GM23338 (cell line): ENCODE data around the gene BRAF. TPM values are rescaled to one million over a fixed set of nuclear protein-coding genes. Genes with fewer than 3 reads are reported as not detected.
"Not testable (repeated sequence)": the region's sequence is repeated elsewhere in the genome, so short reads cannot be mapped to it uniquely, and the experiment has no call there.

ENCODE experiments used
- ATAC-seq: fragments of 200-7000 bp; cut with Tn5 transposase; 3 replicates; pipeline ENCODE4 v1.9.1; 2020
- DNase-seq: peaks from one replicate; pipeline ENCODE4 v3.0.0-alpha.2; 2015; ENCODE audit warnings: low spot score
- H2AFZ ChIP-seq: fragments of 200-600 bp; sonication (generic); 2 replicates; pipeline ENCODE4 v1.8.0; 2016; ENCODE audit warnings: antibody characterized with exemption, mild to moderate bottlenecking, moderate library complexity
- H3F3A ChIP-seq: fragments of 200-600 bp; sonication (generic); replicated peaks from 2 replicates; pipeline ENCODE4 v1.8.0; 2017; ENCODE audit warnings: antibody characterized with exemption, mixed run types, low read depth
- H3K27ac ChIP-seq: fragments of 200-600 bp; sonication (generic); 2 replicates; pipeline ENCODE4 v1.6.1; 2016; ENCODE audit warnings: low read depth
- H3K27me3 ChIP-seq: fragments of 200-600 bp; sonication (generic); 2 replicates; pipeline ENCODE4 v1.8.0; 2016; ENCODE audit warnings: mild to moderate bottlenecking, mixed run types, moderate library complexity; ENCODE audit not compliant: insufficient read depth
- H3K36me3 ChIP-seq: fragments of 200-600 bp; sonication (generic); 2 replicates; pipeline ENCODE4 v1.8.0; 2016; ENCODE audit warnings: mild to moderate bottlenecking; ENCODE audit not compliant: insufficient read depth
- H3K4me1 ChIP-seq: fragments of 200-600 bp; sonication (generic); 2 replicates; pipeline ENCODE4 v1.8.0; 2016; ENCODE audit warnings: mild to moderate bottlenecking, moderate library complexity; ENCODE audit not compliant: insufficient read depth
- H3K4me2 ChIP-seq: fragments of 200-600 bp; sonication (generic); 2 replicates; pipeline ENCODE4 v1.7.1; 2017; ENCODE audit warnings: mixed run types
- H3K4me3 ChIP-seq: fragments of 200-600 bp; sonication (generic); 2 replicates; pipeline ENCODE4 v1.6.1; 2016; ENCODE audit warnings: mixed run types
- H3K79me2 ChIP-seq: fragments of 200-600 bp; sonication (generic); replicated peaks from 2 replicates; pipeline ENCODE4 v1.8.0; 2017; ENCODE audit warnings: mild to moderate bottlenecking; ENCODE audit not compliant: insufficient read depth
- H3K9me2 ChIP-seq: fragments of 200-600 bp; sonication (generic); 2 replicates; pipeline ENCODE4 v1.8.0; 2017; ENCODE audit not compliant: insufficient read depth
- H4K20me1 ChIP-seq: fragments of 200-600 bp; sonication (generic); replicated peaks from 2 replicates; pipeline ENCODE4 v1.8.0; 2017; ENCODE audit warnings: mild to moderate bottlenecking; ENCODE audit not compliant: insufficient read depth
- H3K27ac Mint-ChIP-seq: 2 replicates; pipeline ENCODE4 v1.8.0; 2020; ENCODE audit warnings: inconsistent platforms, mild to moderate bottlenecking, moderate library complexity, mixed read lengths
- H3K27me3 Mint-ChIP-seq: 3 replicates; pipeline ENCODE4 v1.8.0; 2022; ENCODE audit warnings: low read depth, mild to moderate bottlenecking, moderate library complexity, mixed read lengths, inconsistent platforms; ENCODE audit not compliant: insufficient read depth, poor library complexity
- H3K36me3 Mint-ChIP-seq: 3 replicates; pipeline ENCODE4 v1.8.0; 2021; ENCODE audit warnings: low read depth, mild to moderate bottlenecking, inconsistent platforms, moderate library complexity, mixed read lengths
- H3K4me1 Mint-ChIP-seq: 3 replicates; pipeline ENCODE4 v1.8.0; 2020; ENCODE audit warnings: mild to moderate bottlenecking, inconsistent platforms, mixed read lengths
- H3K4me3 Mint-ChIP-seq: 3 replicates; pipeline ENCODE4 v1.8.0; 2021; ENCODE audit warnings: moderate library complexity, mild to moderate bottlenecking, inconsistent platforms, mixed read lengths
- H3K9me3 Mint-ChIP-seq: 3 replicates; pipeline ENCODE4 v1.8.0; 2020; ENCODE audit warnings: moderate library complexity, mild to moderate bottlenecking, inconsistent platforms, mixed read lengths
- EZH2phosphoT487 ChIP-seq: fragments of 200-600 bp; sonication (generic); IDR thresholded peaks from one replicate; pipeline ENCODE4 v1.8.1; 2018; ENCODE audit warnings: antibody characterized with exemption; ENCODE audit not compliant: unreplicated experiment
- ZNF114 ChIP-seq: fragments of 250-450 bp; sonication (Bioruptor Pico); IDR thresholded peaks from 2 replicates; pipeline ENCODE4 v1.5.0; 2020; ENCODE audit warnings: mild to moderate bottlenecking, moderate library complexity
- ZNF331 ChIP-seq: fragments of 250-450 bp; sonication (Bioruptor Pico); IDR thresholded peaks from 2 replicates; pipeline ENCODE4 v1.5.0; 2020; ENCODE audit warnings: low read depth, mild to moderate bottlenecking, moderate library complexity
- polyA plus RNA-seq: library from polyadenylated mRNA; unstranded; fragments of >200 nt; fragmentation: Nextera tagmentation; extraction: Ambion mirVana; gene quantifications from 2 replicates; pipeline ENCODE4 v1.2.1, GENCODE V29; 2016
- total RNA-seq: library from RNA; depleted of rRNA; stranded (reverse); fragments of >200 nt; shearing (Covaris generic); gene quantifications from 2 replicates; pipeline ENCODE4 v1.2.3, GENCODE V29; 2014
- TF ChIP-seq, protein P1 (sequence below): IDR thresholded peaks from one replicate; pipeline ENCODE4 v1.6.1; 2018; ENCODE audit warnings: antibody characterized with exemption; ENCODE audit not compliant: unreplicated experiment

BRAF gene
- total and polyA plus RNA-seq, 2 experiments from 2014 or later = 14.6 to 36.8 TPM

DNA sequence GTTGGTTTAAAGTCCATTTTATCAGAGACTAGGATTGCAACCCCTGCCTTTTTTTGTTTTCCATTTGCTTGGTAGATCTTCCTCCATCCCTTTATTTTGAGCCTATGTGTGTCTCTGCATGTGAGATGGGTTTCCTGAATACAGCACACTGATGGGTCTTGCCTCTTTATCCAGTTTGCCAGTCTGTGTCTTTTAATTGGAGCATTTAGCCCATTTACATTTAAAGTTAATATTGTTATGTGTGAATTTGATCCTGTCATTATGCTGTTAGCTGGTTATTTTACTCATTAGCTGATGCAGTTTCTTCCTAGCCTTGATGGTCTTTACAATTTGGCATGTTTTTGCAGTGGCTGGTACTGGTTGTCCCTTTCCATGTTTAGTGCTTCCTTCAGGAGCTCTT, 212.3 kb downstream of the BRAF start:
- peaks cover 35% of the 10 kb centered on the region for H3K36me3 Mint-ChIP-seq
- peaks cover 29% of the 10 kb centered on the region for H3K9me3 Mint-ChIP-seq
- not testable (repeated sequence) for H4K20me1 ChIP-seq, H3F3A ChIP-seq, H3K27ac ChIP-seq, H3K4me2 ChIP-seq, H3K4me1 ChIP-seq, H3K79me2 ChIP-seq, H3K4me3 ChIP-seq, H3K27me3 ChIP-seq, H3K9me2 ChIP-seq, H3K27me3 Mint-ChIP-seq, ATAC-seq, H3K4me3 Mint-ChIP-seq, H3K4me1 Mint-ChIP-seq, H2AFZ ChIP-seq, DNase-seq, H3K36me3 ChIP-seq, H3K27ac Mint-ChIP-seq

GRCh38 chr7:140708764-140709163, 216.0 kb downstream of the BRAF start:
- not testable (repeated sequence) for H3K27ac ChIP-seq, DNase-seq, H3K4me3 Mint-ChIP-seq, H3K79me2 ChIP-seq, H3K4me1 Mint-ChIP-seq, ATAC-seq, H4K20me1 ChIP-seq, H2AFZ ChIP-seq, H3F3A ChIP-seq, H3K4me2 ChIP-seq, H3K27me3 Mint-ChIP-seq, H3K27me3 ChIP-seq, H3K9me2 ChIP-seq, H3K4me3 ChIP-seq, H3K27ac Mint-ChIP-seq, H3K4me1 ChIP-seq, H3K36me3 ChIP-seq
- H3K36me3 Mint-ChIP-seq = peaks cover 38% of the 10 kb centered on the region
- peaks cover 17% of the 10 kb centered on the region for H3K9me3 Mint-ChIP-seq

GRCh38 chr7:140707132-140707531, 217.6 kb downstream of the BRAF start:
- DNase-seq (no peak), ATAC-seq (no peak)
- no peaks in the 10 kb centered on the region; the same call in 1 of the 2 replicates for H3K36me3 ChIP-seq
- H3K9me3 Mint-ChIP-seq = peaks cover 6% of the 10 kb centered on the region
- H3K4me3 Mint-ChIP-seq = no peak overlapping the region
- H3K36me3 Mint-ChIP-seq = peaks cover 37% of the 10 kb centered on the region; the same call in 2 of the 3 replicates
- H3K27me3 Mint-ChIP-seq = peaks cover 3% of the 10 kb centered on the region
- H3F3A ChIP-seq = no peaks in the 10 kb centered on the region
- no peak overlapping the region for H2AFZ ChIP-seq
- H4K20me1 ChIP-seq = no peaks in the 10 kb centered on the region
- no peaks in the 10 kb centered on the region for H3K9me2 ChIP-seq
- H3K79me2 ChIP-seq = peaks cover 8% of the 10 kb centered on the region; the same call in 1 of the 2 replicates
- H3K4me1 Mint-ChIP-seq = no peaks in the 10 kb centered on the region
- H3K4me2 ChIP-seq = no peak overlapping the region
- no peak overlapping the region for H3K4me3 ChIP-seq
- no peaks in the 10 kb centered on the region for H3K4me1 ChIP-seq
- H3K27ac Mint-ChIP-seq = no peak overlapping the region
- no peak overlapping the region; the same call in 1 of the 2 replicates for H3K27ac ChIP-seq
- H3K27me3 ChIP-seq = no peaks in the 10 kb centered on the region
- TF ChIP-seq EZH2phosphoT487 (no peak), ZNF114 (CRISPR knock-in tag) (no peak), ZNF331 (CRISPR knock-in tag) (no peak)
- TF ChIP-seq, protein P1, sequence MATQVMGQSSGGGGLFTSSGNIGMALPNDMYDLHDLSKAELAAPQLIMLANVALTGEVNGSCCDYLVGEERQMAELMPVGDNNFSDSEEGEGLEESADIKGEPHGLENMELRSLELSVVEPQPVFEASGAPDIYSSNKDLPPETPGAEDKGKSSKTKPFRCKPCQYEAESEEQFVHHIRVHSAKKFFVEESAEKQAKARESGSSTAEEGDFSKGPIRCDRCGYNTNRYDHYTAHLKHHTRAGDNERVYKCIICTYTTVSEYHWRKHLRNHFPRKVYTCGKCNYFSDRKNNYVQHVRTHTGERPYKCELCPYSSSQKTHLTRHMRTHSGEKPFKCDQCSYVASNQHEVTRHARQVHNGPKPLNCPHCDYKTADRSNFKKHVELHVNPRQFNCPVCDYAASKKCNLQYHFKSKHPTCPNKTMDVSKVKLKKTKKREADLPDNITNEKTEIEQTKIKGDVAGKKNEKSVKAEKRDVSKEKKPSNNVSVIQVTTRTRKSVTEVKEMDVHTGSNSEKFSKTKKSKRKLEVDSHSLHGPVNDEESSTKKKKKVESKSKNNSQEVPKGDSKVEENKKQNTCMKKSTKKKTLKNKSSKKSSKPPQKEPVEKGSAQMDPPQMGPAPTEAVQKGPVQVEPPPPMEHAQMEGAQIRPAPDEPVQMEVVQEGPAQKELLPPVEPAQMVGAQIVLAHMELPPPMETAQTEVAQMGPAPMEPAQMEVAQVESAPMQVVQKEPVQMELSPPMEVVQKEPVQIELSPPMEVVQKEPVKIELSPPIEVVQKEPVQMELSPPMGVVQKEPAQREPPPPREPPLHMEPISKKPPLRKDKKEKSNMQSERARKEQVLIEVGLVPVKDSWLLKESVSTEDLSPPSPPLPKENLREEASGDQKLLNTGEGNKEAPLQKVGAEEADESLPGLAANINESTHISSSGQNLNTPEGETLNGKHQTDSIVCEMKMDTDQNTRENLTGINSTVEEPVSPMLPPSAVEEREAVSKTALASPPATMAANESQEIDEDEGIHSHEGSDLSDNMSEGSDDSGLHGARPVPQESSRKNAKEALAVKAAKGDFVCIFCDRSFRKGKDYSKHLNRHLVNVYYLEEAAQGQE = no peak
